GM12878 (cell line): ENCODE data around the gene CCDC39. TPM values are rescaled to one million over a fixed set of nuclear protein-coding genes. Genes with fewer than 3 reads are reported as not detected.

Experiments used
- ATAC-seq: fragments of 200-7000 bp; cut with Tn5 transposase; 3 replicates; pipeline ENCODE4 v1.9.1; 2020; ENCODE audit warnings: mild to moderate bottlenecking, moderate library complexity
- Bru-seq: library from RNA; stranded (reverse); fragments of 400-500 nt; gene quantifications from one replicate; lab custom pipeline; 2021; lab: Mats Ljungman, UMichigan
- BruChase-seq, 2 experiments: library from RNA; stranded (reverse); fragments of 400-500 nt; gene quantifications; one replicate each; lab custom pipeline; 2021; lab: Mats Ljungman, UMichigan
- BruUV-seq: library from RNA; stranded (reverse); fragments of 400-500 nt; replicated peaks from 2 replicates; lab custom pipeline; 2021; lab: Mats Ljungman, UMichigan
- CTCF ChIA-PET: fragments of 300-600 bp; sonication (Branson Sonifier 250); formaldehyde crosslinking; extraction: SDS; loops from one replicate; lab custom pipeline; 2021; ENCODE audit warnings: inconsistent platforms; lab: Yijun Ruan, JAX
- POLR2A ChIA-PET: fragments of 350-600 bp; formaldehyde crosslinking; extraction: SDS; loops from one replicate; lab custom pipeline; 2021; ENCODE audit warnings: inconsistent platforms; lab: Charles Lee
- RAD21 ChIA-PET: fragments of 300-600 bp; sonication (Branson Sonifier 250); formaldehyde crosslinking; loops from one replicate; lab custom pipeline; 2023; ENCODE audit warnings: antibody characterized with exemption; ENCODE audit not compliant: unreplicated experiment; lab: Charles Lee
- SMC1A ChIA-PET: fragments of 300-600 bp; sonication (Branson Sonifier 250); formaldehyde crosslinking; loops from one replicate; lab custom pipeline; 2023; ENCODE audit not compliant: unreplicated experiment, uncharacterized antibody; lab: Charles Lee
- DNase-seq: peaks from one replicate; pipeline ENCODE4 v3.0.0-alpha.2; 2011; ENCODE audit warnings: low read depth, low spot score
- FAIRE-seq: peaks from 3 replicates; lab custom pipeline; 2011; peaks lifted over from hg19 to GRCh38; lab: Jason Lieb, UNC
- H2AFZ ChIP-seq: 2 replicates; pipeline ENCODE4 v1.6.0; 2011; ENCODE audit warnings: low read depth, low read length, control low read depth; ENCODE audit not compliant: control insufficient read depth
- H3K27ac ChIP-seq: 2 replicates; pipeline ENCODE4 v1.5.1; 2011; ENCODE audit warnings: control low read depth; ENCODE audit not compliant: control insufficient read depth, insufficient read depth
- H3K27me3 ChIP-seq, 2 experiments: replicated peaks in 1 of 2; 2 replicates each; pipeline versions ENCODE4 v1.6.0 to v1.6.1; 2011; ENCODE audit warnings: low read length in 1 of 2; ENCODE audit not compliant: control insufficient read depth in 2 of 2, insufficient read depth in 2 of 2
- H3K36me3 ChIP-seq, 2 experiments: 2 replicates each; pipeline ENCODE4 v1.5.1; 2011; ENCODE audit warnings: low read length in 1 of 2; ENCODE audit not compliant: control insufficient read depth in 2 of 2, insufficient read depth in 2 of 2
- H3K4me1 ChIP-seq: 2 replicates; pipeline ENCODE4 v1.6.1; 2011; ENCODE audit warnings: mild to moderate bottlenecking, low read length, moderate library complexity, mixed read lengths; ENCODE audit not compliant: control insufficient read depth, insufficient read depth
- H3K4me2 ChIP-seq: 2 replicates; pipeline ENCODE4 v1.6.0; 2011; ENCODE audit warnings: control low read depth; ENCODE audit not compliant: control insufficient read depth, insufficient read depth
- H3K4me3 ChIP-seq: fragments of 200-600 bp; sonication (generic); 2 replicates; pipeline ENCODE4 v1.5.1; 2016
- H3K79me2 ChIP-seq: 2 replicates; pipeline ENCODE4 v1.6.0; 2011; ENCODE audit warnings: low read length; ENCODE audit not compliant: control insufficient read depth, insufficient read depth
- H3K9ac ChIP-seq: 2 replicates; pipeline ENCODE4 v1.8.0; 2011; ENCODE audit warnings: low read length, control low read depth, mixed read lengths; ENCODE audit not compliant: control insufficient read depth, insufficient read depth
- H3K9me3 ChIP-seq: replicated peaks from 3 replicates; pipeline ENCODE4 v1.5.1; 2011; ENCODE audit warnings: mild to moderate bottlenecking, low read length; ENCODE audit not compliant: control insufficient read depth, insufficient read depth
- H4K20me1 ChIP-seq: 2 replicates; pipeline ENCODE4 v1.6.0; 2011; ENCODE audit not compliant: control insufficient read depth, insufficient read depth
- BHLHE40 ChIP-seq, 2 experiments: fragments of 450-650 bp in 1 of 2; IDR thresholded peaks; 2 replicates each; pipeline ENCODE4 v1.6.1; 2011 to 2017; ENCODE audit warnings: low read depth in 2 of 2, borderline replicate concordance in 1 of 2, improper control_type of control experiment in 1 of 2, low read length in 1 of 2, mild to moderate bottlenecking in 1 of 2
- BMI1 ChIP-seq: fragments of 450-650 bp; IDR thresholded peaks from 2 replicates; pipeline ENCODE4 v1.6.1; 2016; ENCODE audit warnings: mild to moderate bottlenecking, moderate library complexity, borderline replicate concordance
- ETV6 ChIP-seq, 2 experiments: fragments of 450-650 bp in 1 of 2; IDR thresholded peaks in 1 of 2; conservative IDR thresholded peaks in 1 of 2; 2 replicates each; pipeline ENCODE4 v1.6.1; 2014; ENCODE audit warnings: antibody characterized with exemption in 1 of 2, borderline replicate concordance in 1 of 2, low read depth in 1 of 2, mild to moderate bottlenecking in 1 of 2, moderate library complexity in 1 of 2
- GABPA ChIP-seq: IDR thresholded peaks from 2 replicates; pipeline ENCODE4 v1.6.1; 2014; ENCODE audit warnings: antibody characterized with exemption, low read depth, mild to moderate bottlenecking, inconsistent platforms
- KAT2A ChIP-seq: conservative IDR thresholded peaks from 2 replicates; pipeline ENCODE4 v1.6.1; 2011; ENCODE audit warnings: low read depth, low read length; ENCODE audit not compliant: control insufficient read depth
- MAX ChIP-seq: IDR thresholded peaks from 2 replicates; pipeline ENCODE4 v1.6.1; 2012; ENCODE audit warnings: low read depth, low read length, improper control_type of control experiment
- MXI1 ChIP-seq: fragments of 150-350 bp; IDR thresholded peaks from 2 replicates; pipeline ENCODE4 v1.6.1; 2011; ENCODE audit warnings: low read depth, mild to moderate bottlenecking, inconsistent platforms, low read length, improper control_type of control experiment
- NKRF ChIP-seq: fragments of 450-650 bp; conservative IDR thresholded peaks from 2 replicates; pipeline ENCODE4 v1.6.1; 2017; ENCODE audit warnings: mild to moderate bottlenecking, moderate library complexity
- SPI1 ChIP-seq: IDR thresholded peaks from 2 replicates; pipeline ENCODE4 v1.6.1; 2011; ENCODE audit warnings: low read depth, mild to moderate bottlenecking, low read length, moderate library complexity, borderline replicate concordance; ENCODE audit not compliant: insufficient read depth
- TCF12 ChIP-seq: IDR thresholded peaks from 2 replicates; pipeline ENCODE4 v1.6.1; 2011; ENCODE audit warnings: low read depth, mild to moderate bottlenecking, low read length
- WGBS: methylation state at CpG from one replicate; pipeline ENCODE4 v1.1.6; 2016; ENCODE audit warnings: low lambda C conversion rate; ENCODE audit not compliant: insufficient replicate concordance, insufficient coverage; ENCODE audit errors: missing lambda C conversion rate; 5-methylcytosine and 5-hydroxymethylcytosine counted together
- in situ Hi-C: fragments of 300-500 bp; cut with MboI; formaldehyde crosslinking; loops from 9 replicates; pipeline ENCODE4 v1.14.3; 2018; ENCODE audit warnings: mixed read lengths
- intact Hi-C: fragments of 100-400 bp; cut with micrococcal nuclease; formaldehyde crosslinking; loops from one replicate; pipeline ENCODE4 v1.14.2; 2022; ENCODE audit not compliant: unreplicated experiment
- long read RNA-seq, 2 experiments: library from polyadenylated mRNA; unstranded; transcript quantifications; one replicate each; pipeline ENCODE4 v2.0.0, GENCODE V29; 2019 to 2020
- polyA minus RNA-seq, 3 experiments: library from RNA; depleted of rRNA, polyadenylated mRNA; stranded (reverse); fragments of >200 nt; gene quantifications; 2 replicates each; pipeline ENCODE4 v1.2.3, GENCODE V29; 2011
- polyA plus RNA-seq, 11 experiments: library from polyadenylated mRNA; depleted of rRNA in 4 of 11; unstranded in 6 of 11; stranded (reverse) in 5 of 11; fragments of >200 nt; fragmentation: Nextera tagmentation in 4 of 11; fragmentation: Illumina TruSeq in 1 of 11; extraction: Ambion mirVana in 4 of 11; extraction: Trizol in 1 of 11; gene quantifications; 1 replicate in 1 of 11; 2 replicates in 10 of 11; pipeline versions ENCODE4 v1.2.1 to v1.2.3, GENCODE V29; 2011 to 2016; ENCODE audit warnings: inconsistent platforms in 2 of 11, missing spikeins in 2 of 11, low read depth in 1 of 11
- total RNA-seq, 4 experiments: library from RNA; depleted of rRNA in 3 of 4; stranded (reverse); fragments of >200 nt in 3 of 4; fragmentation: Illumina TruSeq in 1 of 4; extraction: Trizol in 1 of 4; gene quantifications; 2 replicates each; pipeline versions ENCODE4 v1.2.1 to v1.2.3, GENCODE V29; 2013 to 2021

Gene CCDC39
- 1.9 and 2.4 TPM in 2 replicates for total RNA-seq (2013; cell fraction: nucleolus; rRNA removed)
- 0.16 and 0.23 TPM in 2 replicates for total RNA-seq (2014; rRNA removed)
- total RNA-seq (2014; rRNA removed; fragmentation: Illumina TruSeq; extraction: Trizol): 0.67 and 0.74 TPM in 2 replicates
- total RNA-seq (2021): 0.43 and 0.44 TPM in 2 replicates
- polyA plus RNA-seq (2011; ENCODE audit: low read depth): not detected
- 0.10 and 0.19 TPM in 2 replicates for polyA plus RNA-seq (2011; rRNA removed)
- not detected in 2 replicates for polyA plus RNA-seq (2011; cell fraction: cytosol; rRNA removed)
- polyA plus RNA-seq (2011; cell fraction: nucleus; rRNA removed): 0.03 and 0.10 TPM in 2 replicates
- polyA plus RNA-seq (2012): 0.07 TPM in 1 of 2 replicates, not detected in the other
- polyA plus RNA-seq (2014; fragmentation: Illumina TruSeq; extraction: Trizol): 0.69 and 0.89 TPM in 2 replicates
- polyA plus RNA-seq (2014; fragmentation: Nextera tagmentation; extraction: Ambion mirVana): under 1 TPM; 0.32 to 0.38 TPM
- polyA plus RNA-seq (2014; rRNA removed): 0.08 and 0.27 TPM in 2 replicates
- under 1 TPM; 0.16 to 0.29 TPM for polyA plus RNA-seq (2016; fragmentation: Nextera tagmentation; extraction: Ambion mirVana)
- not detected in 2 replicates for polyA minus RNA-seq (2011; rRNA and poly(A)+ RNA removed)
- not detected in 2 replicates for polyA minus RNA-seq (2011; cell fraction: cytosol; rRNA and poly(A)+ RNA removed)
- not detected in 2 replicates for polyA minus RNA-seq (2011; cell fraction: nucleus; rRNA and poly(A)+ RNA removed)
- not detected for Bru-seq, nascent RNA
- percentile 34 among the genes with signal in this experiment for BruChase-seq, experiment 1, labeled RNA remaining after a 6-hour chase
- BruChase-seq, experiment 2, labeled RNA remaining after a 2-hour chase: percentile 46 among the genes with signal in this experiment
- long read RNA-seq, experiment 1: 0 reads
- long read RNA-seq, experiment 2, partial matches to known transcripts: 1 of 7 reads
- long read RNA-seq, experiment 2, other reads (novel, unspliced or antisense): 6 of 7 reads

GRCh38 chr3:180679178-180680096 is at the start of gene CCDC39:
CCDC39 (minus strand) TSS chr3:180679489; CDS start chr3:180679380, 109 bp downstream.
- no peaks in the 10 kb centered on the region for H3K79me2 ChIP-seq
- peak within 1 kb of the TSS; percentile 82 for H3K4me3 ChIP-seq
- DNase-seq: peak; percentile 30
- ChIA-PET SMC1A (interaction anchor here (0.6 to 1.9 kb wide), 11 partner anchors 16 to 1228 kb away, joined by 3 to 5 read pairs (median 4); no protein-coding TSS in a partner anchor), POLR2A (no interaction called here), RAD21 (interaction anchor here (1.2 to 1.5 kb wide), 4 partner anchors 64 to 868 kb away, joined by 3 to 7 read pairs (median 4); partner anchors contain the start of gene TTC14), CTCF (interaction anchor here (0.7 to 2.4 kb wide), 9 partner anchors 17 to 871 kb away, joined by 3 to 11 read pairs (median 4); partner anchors contain the start of gene TTC14)
- BruUV-seq: no TSS peak
- H3K36me3 ChIP-seq: no peaks in the 10 kb centered on the region
- no peaks in the 10 kb centered on the region; the same call in 2 of the 3 replicates for H3K9me3 ChIP-seq
- H3K4me2 ChIP-seq: peak within 1 kb of the TSS; percentile 99
- H3K27me3 ChIP-seq: no peaks in the 10 kb centered on the region
- intact Hi-C loops: loop anchor here (5.0 kb wide), 2 partner anchors 52 to 77 kb away; partner anchors contain the start of gene TTC14
- no peak within 1 kb of the TSS for H3K27ac ChIP-seq
- WGBS: 1% methylated on average over 55 of the region's 56 CpGs
- FAIRE-seq: no peak
- peak; percentile 96 for ATAC-seq
- H2AFZ ChIP-seq: peak within 1 kb of the TSS; percentile 95
- H3K4me1 ChIP-seq: peaks cover 4% of the 10 kb centered on the region; the same call in 1 of the 2 replicates
- in situ Hi-C loops: no loop called here
- H4K20me1 ChIP-seq: no peaks in the 10 kb centered on the region
- H3K9ac ChIP-seq: peak within 1 kb of the TSS; percentile 44; the same call in 1 of the 2 replicates
- TF ChIP-seq GABPA (peak; percentile 87), NKRF (peak; percentile 83; the same call in 1 of the 2 replicates), BMI1 (peak; percentile 81), ETV6 (conservative IDR thresholded peaks at IDR 0.05 in 1 of 2, IDR thresholded peaks at IDR 0.05 in 1 of 2; ENCODE audit: borderline replicate concordance in 1 of 2, low read depth in 1 of 2) (peak in 1 of 2 experiments; percentile 85; a peak in 1 of 4 replicates), KAT2A (no peak), TCF12 (0 out of 2 replicates have a peak, but pooled peaks have one; percentile 12), SPI1 (0 out of 2 replicates have a peak, but pooled peaks have one; percentile 10), BHLHE40 (IDR thresholded peaks at IDR 0.05; ENCODE audit: borderline replicate concordance in 1 of 2, low read depth in 2 of 2, low read length in 1 of 2) (peak in 1 of 2 experiments; percentile 54; a peak in 2 of 4 replicates), MAX (0 out of 2 replicates have a peak, but pooled peaks have one; percentile 18), MXI1 (peak; percentile 62)
